Measurements from ENCODE around the gene TADA2B. TPM values are rescaled to one million over a fixed set of nuclear protein-coding genes. Genes with fewer than 3 reads are reported as not detected.

Gene TADA2B
- total RNA-seq, 2 donors from 2014 or later, result 34.5 to 41.2 TPM

- Histone ChIP-seq H3K4me3 (no peak overlapping the region), H3K27me3 (replicated peaks; ENCODE audit: insufficient read depth) (no peaks in the 10 kb centered on the region), H3K4me1 (replicated peaks) (peaks cover 2% of the 10 kb centered on the region), H3K9me3 (no peaks in the 10 kb centered on the region), H3K27ac (no peak overlapping the region), H3K36me3 (no peaks in the 10 kb centered on the region)
- intact Hi-C loops (cut with DNase I), result loop anchor here (10.0 kb wide), 1 partner anchor 190 kb away; no protein-coding TSS in a partner anchor
- no peak for TF ChIP-seq POLR2AphosphoS5 (IDR thresholded peaks at IDR 0.05)
- TF ChIP-seq, protein P1, sequence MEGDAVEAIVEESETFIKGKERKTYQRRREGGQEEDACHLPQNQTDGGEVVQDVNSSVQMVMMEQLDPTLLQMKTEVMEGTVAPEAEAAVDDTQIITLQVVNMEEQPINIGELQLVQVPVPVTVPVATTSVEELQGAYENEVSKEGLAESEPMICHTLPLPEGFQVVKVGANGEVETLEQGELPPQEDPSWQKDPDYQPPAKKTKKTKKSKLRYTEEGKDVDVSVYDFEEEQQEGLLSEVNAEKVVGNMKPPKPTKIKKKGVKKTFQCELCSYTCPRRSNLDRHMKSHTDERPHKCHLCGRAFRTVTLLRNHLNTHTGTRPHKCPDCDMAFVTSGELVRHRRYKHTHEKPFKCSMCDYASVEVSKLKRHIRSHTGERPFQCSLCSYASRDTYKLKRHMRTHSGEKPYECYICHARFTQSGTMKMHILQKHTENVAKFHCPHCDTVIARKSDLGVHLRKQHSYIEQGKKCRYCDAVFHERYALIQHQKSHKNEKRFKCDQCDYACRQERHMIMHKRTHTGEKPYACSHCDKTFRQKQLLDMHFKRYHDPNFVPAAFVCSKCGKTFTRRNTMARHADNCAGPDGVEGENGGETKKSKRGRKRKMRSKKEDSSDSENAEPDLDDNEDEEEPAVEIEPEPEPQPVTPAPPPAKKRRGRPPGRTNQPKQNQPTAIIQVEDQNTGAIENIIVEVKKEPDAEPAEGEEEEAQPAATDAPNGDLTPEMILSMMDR (IDR thresholded peaks at IDR 0.05), result no peak
- 63% methylated on average over 15 of the region's 15 CpGs for WGBS
- DNase-seq (ENCODE audit: low spot score), result no peak
Observed at GRCh38 chr4:7105276-7105675, 62.1 kb downstream of the TADA2B start.

- no peaks in the 10 kb centered on the region for H3K9me3 ChIP-seq
- no peak for TF ChIP-seq POLR2AphosphoS5 (IDR thresholded peaks at IDR 0.05)
- TF ChIP-seq, protein P1 (IDR thresholded peaks at IDR 0.05), result no peak
- no peak for TF ChIP-seq POLR2A (IDR thresholded peaks at IDR 0.05)
- intact Hi-C loops (cut with DNase I), result loop anchor here (10.0 kb wide), 1 partner anchor 187 kb away; no protein-coding TSS in a partner anchor
- no peaks in the 10 kb centered on the region for H3K36me3 ChIP-seq
- H3K4me3 ChIP-seq, result no peak overlapping the region
- H3K27me3 ChIP-seq (replicated peaks; ENCODE audit: insufficient read depth), result no peaks in the 10 kb centered on the region
- 95% methylated on average over 11 of the region's 11 CpGs for WGBS
- H3K27ac ChIP-seq, result no peak overlapping the region
- H3K4me1 ChIP-seq (replicated peaks), result no peaks in the 10 kb centered on the region
- no peak for DNase-seq (ENCODE audit: low spot score)
Observed at GRCh38 chr4:7107166-7107905, 64.2 kb downstream of the TADA2B start.

Other genes with a start within 250 kb of the TADA2B start
- gene TBC1D14, start 133.5 kb upstream of the TADA2B start, total RNA-seq, result 10 to 100 TPM; 56.2 to 90.5 TPM
- 10 to 100 TPM; 12.8 to 25.6 TPM for gene GRPEL1, start 24.7 kb downstream of the TADA2B start, total RNA-seq
- 1 to 10 TPM; 1.0 to 4.4 TPM for gene SORCS2, start 149.2 kb downstream of the TADA2B start, total RNA-seq